H1 (cell line): ENCODE data around the gene CHRDL2. TPM values are rescaled to one million over a fixed set of nuclear protein-coding genes. Genes with fewer than 3 reads are reported as not detected.

Source experiments
- CEBPB ChIP-seq: IDR thresholded peaks from 2 replicates; pipeline ENCODE4 v1.6.1; 2012; ENCODE audit warnings: low read depth, low read length
- GTF2F1 ChIP-seq: IDR thresholded peaks from 2 replicates; pipeline ENCODE4 v1.6.1; 2012; ENCODE audit warnings: low read depth, low read length, improper control_type of control experiment, borderline replicate concordance
- RAD21 ChIP-seq, 2 experiments: IDR thresholded peaks in 1 of 2; conservative IDR thresholded peaks in 1 of 2; 2 replicates each; pipeline ENCODE4 v1.6.1; 2011; ENCODE audit warnings: low read depth in 2 of 2, low read length in 2 of 2, improper control_type of control experiment in 1 of 2, inconsistent platforms in 1 of 2, mild to moderate bottlenecking in 1 of 2, moderate library complexity in 1 of 2
- SP4 ChIP-seq: IDR thresholded peaks from 2 replicates; pipeline ENCODE4 v1.6.1; 2012; ENCODE audit warnings: low read length, inconsistent platforms
- SRF ChIP-seq: IDR thresholded peaks from 2 replicates; pipeline ENCODE4 v1.6.1; 2011; ENCODE audit warnings: mild to moderate bottlenecking, low read depth, low read length, moderate library complexity
- TEAD4 ChIP-seq: IDR thresholded peaks from 2 replicates; pipeline ENCODE4 v1.6.1; 2012; ENCODE audit warnings: low read depth, low read length, inconsistent platforms, mixed read lengths
- polyA plus RNA-seq, 7 experiments: library from polyadenylated mRNA; depleted of rRNA in 3 of 7; stranded (reverse) in 5 of 7; unstranded in 2 of 7; fragments of >200 nt in 5 of 7; fragments of 200-250 nt in 2 of 7; gene quantifications; 1 replicate in 5 of 7; 2 replicates in 1 of 7; 4 replicates in 1 of 7; pipeline versions ENCODE4 v1.2.1 to v1.2.3, GENCODE V29; 2011 to 2013; ENCODE audit warnings: missing spikeins in 2 of 7, mixed read lengths in 2 of 7
- total RNA-seq: library from RNA; stranded (reverse); fragmentation: NEBNext Ultra II Directional; extraction: Animal tissue kit (Norgen Biotek cat#: 25700); gene quantifications from 2 replicates; pipeline ENCODE4 v1.2.1, GENCODE V29; 2021

The CHRDL2 gene
- total and polyA plus RNA-seq, 2 of the 8 experiments (the other 6 are each of a cell fraction or from before 2014, with no cell fraction given) = 0.26 to 0.48 TPM

- TF ChIP-seq GTF2F1 (no peak), RAD21 (IDR thresholded peaks at IDR 0.05 in 1 of 2, conservative IDR thresholded peaks at IDR 0.05 in 1 of 2; ENCODE audit: low read depth in 2 of 2, low read length in 2 of 2) (no peak), SRF (no peak), TEAD4 (no peak), SP4 (no peak), CEBPB (no peak)
- TF ChIP-seq, all 59 proteins: peak for 0
Measured at GRCh38 chr11:74736031-74736430, 4.8 kb upstream of the CHRDL2 start (continued).
